Breast epithelium (tissue), 3 donors: ENCODE measurements around the gene PTPRN2.

Experiments used
- CTCF ChIP-seq, 3 donors: fragments of 450-650 bp; IDR thresholded peaks; one replicate each; pipeline ENCODE4 v1.5.1; 2016 to 2017; ENCODE audit warnings: antibody characterized with exemption in 3 of 3, mild to moderate bottlenecking in 3 of 3, moderate library complexity in 3 of 3
- POLR2A ChIP-seq: fragments of 450-650 bp; IDR thresholded peaks from one replicate; pipeline ENCODE4 v1.6.1; 2016; ENCODE audit warnings: antibody characterized with exemption, mild to moderate bottlenecking, moderate library complexity

- TF ChIP-seq POLR2A, result no peak
- no peak for TF ChIP-seq CTCF (IDR thresholded peaks at IDR 0.05)
Observed at GRCh38 chr7:157787275-157787701, 800.3 kb downstream of the PTPRN2 start.
